CD14-positive monocyte (primary cell): Measurements from ENCODE around the gene PEAK1. TPM values are rescaled to one million over a fixed set of nuclear protein-coding genes. Genes with fewer than 3 reads are reported as not detected.

Source experiments
- DNase-seq, 3 donors: peaks; one replicate each; pipeline ENCODE4 v3.0.0-alpha.2; 2011 to 2022
- H2AFZ ChIP-seq: 2 replicates; pipeline ENCODE4 v1.6.0; 2012; ENCODE audit warnings: mild to moderate bottlenecking, low read depth, low read length, inconsistent platforms; ENCODE audit not compliant: insufficient read depth, poor library complexity, severe bottlenecking
- H3K27ac ChIP-seq, 2 donors: 1 replicate in 1 of 2; 2 replicates in 1 of 2; pipeline ENCODE4 v1.5.1; 2012 to 2013; ENCODE audit warnings: low read length in 2 of 2, control low read depth in 1 of 2, inconsistent platforms in 1 of 2, low read depth in 1 of 2, mild to moderate bottlenecking in 1 of 2
- H3K27me3 ChIP-seq, 2 donors: one replicate each; pipeline versions ENCODE4 v1.6.0 to v1.6.1; 2011 to 2013; ENCODE audit warnings: low read length in 2 of 2; ENCODE audit not compliant: control insufficient read depth in 2 of 2, insufficient read depth in 2 of 2
- H3K36me3 ChIP-seq, 2 donors: replicated peaks in 1 of 2; 1 replicate in 1 of 2; 2 replicates in 1 of 2; pipeline versions ENCODE4 v1.5.1 to v1.6.1; 2012 to 2013; ENCODE audit warnings: low read length in 2 of 2, control low read depth in 1 of 2, inconsistent platforms in 1 of 2, mild to moderate bottlenecking in 1 of 2; ENCODE audit not compliant: insufficient read depth in 2 of 2, control insufficient read depth in 1 of 2
- H3K4me1 ChIP-seq, 2 donors: 1 replicate in 1 of 2; 2 replicates in 1 of 2; pipeline versions ENCODE4 v1.5.1 to v1.6.1; 2012 to 2013; ENCODE audit warnings: low read length in 2 of 2, control low read depth in 1 of 2, inconsistent platforms in 1 of 2, mild to moderate bottlenecking in 1 of 2, moderate library complexity in 1 of 2; ENCODE audit not compliant: insufficient read depth in 2 of 2, control insufficient read depth in 1 of 2
- H3K4me2 ChIP-seq: replicated peaks from 2 replicates; pipeline ENCODE3; 2012; ENCODE audit warnings: low read length, moderate library complexity, mild to moderate bottlenecking; ENCODE audit not compliant: poor library complexity, severe bottlenecking; ENCODE audit errors: extremely low read depth
- H3K4me3 ChIP-seq, 3 experiments: fragments of 200-600 bp in 1 of 3; sonication (generic) in 1 of 3; replicated peaks in 1 of 3; 1 replicate in 2 of 3; 2 replicates in 1 of 3; pipeline ENCODE4 v1.5.1; 2011 to 2013; ENCODE audit warnings: low read length in 3 of 3, mild to moderate bottlenecking in 3 of 3, control low read depth in 2 of 3, low read depth in 2 of 3, inconsistent platforms in 1 of 3, moderate library complexity in 1 of 3
- H3K79me2 ChIP-seq: 2 replicates; pipeline ENCODE4 v1.6.0; 2012; ENCODE audit warnings: mild to moderate bottlenecking, control low read depth, inconsistent platforms, low read length, moderate library complexity; ENCODE audit not compliant: insufficient read depth
- H3K9ac ChIP-seq: 2 replicates; pipeline ENCODE4 v1.6.0; 2017; ENCODE audit warnings: low read length, mild to moderate bottlenecking; ENCODE audit not compliant: insufficient read depth, poor library complexity, severe bottlenecking
- H3K9me3 ChIP-seq, 2 donors: replicated peaks in 1 of 2; 1 replicate in 1 of 2; 2 replicates in 1 of 2; pipeline versions ENCODE4 v1.5.1 to v1.6.1; 2012 to 2013; ENCODE audit warnings: low read length in 2 of 2, control low read depth in 1 of 2; ENCODE audit not compliant: control insufficient read depth in 1 of 2, insufficient read depth in 1 of 2
- H4K20me1 ChIP-seq: 2 replicates; pipeline ENCODE4 v1.6.0; 2012; ENCODE audit warnings: mild to moderate bottlenecking, low read length, control low read depth, moderate library complexity; ENCODE audit not compliant: insufficient read depth
- H3K27ac Mint-ChIP-seq, 7 donors: one replicate each; pipeline ENCODE4 v1.8.0; 2020; ENCODE audit warnings: mild to moderate bottlenecking in 7 of 7, mixed read lengths in 7 of 7, moderate library complexity in 6 of 7, inconsistent platforms in 2 of 7
- H3K27me3 Mint-ChIP-seq, 3 donors: one replicate each; pipeline ENCODE4 v1.8.0; 2021 to 2022; ENCODE audit warnings: low read depth in 3 of 3, mild to moderate bottlenecking in 3 of 3, mixed read lengths in 3 of 3, moderate library complexity in 3 of 3, inconsistent platforms in 1 of 3
- H3K36me3 Mint-ChIP-seq, 2 donors: one replicate each; pipeline ENCODE4 v1.8.0; 2020; ENCODE audit warnings: mixed read lengths in 2 of 2, inconsistent platforms in 1 of 2, mild to moderate bottlenecking in 1 of 2
- H3K4me1 Mint-ChIP-seq: one replicate; pipeline ENCODE4 v1.8.0; 2020; ENCODE audit warnings: mild to moderate bottlenecking, mixed read lengths
- H3K4me3 Mint-ChIP-seq, 2 donors: one replicate each; pipeline ENCODE4 v1.8.0; 2020; ENCODE audit warnings: mild to moderate bottlenecking in 2 of 2, mixed read lengths in 2 of 2, moderate library complexity in 1 of 2
- H3K9me3 Mint-ChIP-seq, 7 donors: one replicate each; pipeline ENCODE4 v1.8.0; 2020 to 2022; ENCODE audit warnings: mixed read lengths in 7 of 7, mild to moderate bottlenecking in 6 of 7, moderate library complexity in 6 of 7, inconsistent platforms in 2 of 7
- WGBS: methylation state at CpG from one replicate; pipeline ENCODE4 v1.1.5; 2013; ENCODE audit warnings: missing lambda C conversion rate; ENCODE audit not compliant: insufficient coverage; 5-methylcytosine and 5-hydroxymethylcytosine counted together
- intact Hi-C, 2 donors: fragments of 100-400 bp; cut with micrococcal nuclease; formaldehyde crosslinking; loops; one replicate each; pipeline versions ENCODE4 v1.15.0 to v1.15.1; 2023
- polyA plus RNA-seq, 3 donors: library from polyadenylated mRNA; depleted of rRNA in 1 of 3; unstranded in 2 of 3; stranded (reverse) in 1 of 3; fragments of 300-500 nt in 2 of 3; fragments of >200 nt in 1 of 3; fragmentation: Illumina TruSeq in 2 of 3; gene quantifications; 1 replicate in 2 of 3; 2 replicates in 1 of 3; pipeline ENCODE4 v1.2.3, GENCODE V29; 2012 to 2021
- TF ChIP-seq, protein P1 (sequence below): fragments of 200-600 bp; IDR thresholded peaks from one replicate; pipeline ENCODE4 v1.8.0; 2022; ENCODE audit warnings: antibody characterized with exemption, mild to moderate bottlenecking

Gene PEAK1
- polyA plus RNA-seq, 3 donors = 0.85 to 8.7 (median 1.1) TPM

- Histone ChIP-seq H3K9ac (no peak overlapping the region), H3K4me2 (no peak overlapping the region), H3K9me3 (no peaks in the 10 kb centered on the region), H3K4me1 (peaks cover 11 to 17% of the 10 kb centered on the region in 2 donors), H3K79me2 (no peaks in the 10 kb centered on the region), H3K4me3 (no peak overlapping the region), H3K27me3 (no peaks in the 10 kb centered on the region), H3K36me3 (no peaks in the 10 kb centered on the region), H2AFZ (no peak overlapping the region), H3K27ac (no peak overlapping the region), H4K20me1 (no peaks in the 10 kb centered on the region)
- Mint-ChIP-seq H3K4me3 (no peak overlapping the region), H3K4me1 (peaks cover 20% of the 10 kb centered on the region), H3K36me3 (peaks cover 7 to 8% of the 10 kb centered on the region in 2 donors), H3K27me3 (no peaks in the 10 kb centered on the region), H3K27ac (no peak overlapping the region), H3K9me3 (no peaks in the 10 kb centered on the region)
- TF ChIP-seq, protein P1, sequence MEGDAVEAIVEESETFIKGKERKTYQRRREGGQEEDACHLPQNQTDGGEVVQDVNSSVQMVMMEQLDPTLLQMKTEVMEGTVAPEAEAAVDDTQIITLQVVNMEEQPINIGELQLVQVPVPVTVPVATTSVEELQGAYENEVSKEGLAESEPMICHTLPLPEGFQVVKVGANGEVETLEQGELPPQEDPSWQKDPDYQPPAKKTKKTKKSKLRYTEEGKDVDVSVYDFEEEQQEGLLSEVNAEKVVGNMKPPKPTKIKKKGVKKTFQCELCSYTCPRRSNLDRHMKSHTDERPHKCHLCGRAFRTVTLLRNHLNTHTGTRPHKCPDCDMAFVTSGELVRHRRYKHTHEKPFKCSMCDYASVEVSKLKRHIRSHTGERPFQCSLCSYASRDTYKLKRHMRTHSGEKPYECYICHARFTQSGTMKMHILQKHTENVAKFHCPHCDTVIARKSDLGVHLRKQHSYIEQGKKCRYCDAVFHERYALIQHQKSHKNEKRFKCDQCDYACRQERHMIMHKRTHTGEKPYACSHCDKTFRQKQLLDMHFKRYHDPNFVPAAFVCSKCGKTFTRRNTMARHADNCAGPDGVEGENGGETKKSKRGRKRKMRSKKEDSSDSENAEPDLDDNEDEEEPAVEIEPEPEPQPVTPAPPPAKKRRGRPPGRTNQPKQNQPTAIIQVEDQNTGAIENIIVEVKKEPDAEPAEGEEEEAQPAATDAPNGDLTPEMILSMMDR = no peak
- intact Hi-C loops = no loop called here
- no peak for DNase-seq
- no CpG with 5 or more reads among the region's 3 CpGs for WGBS
Observed at GRCh38 chr15:77356305-77356704, 63.6 kb downstream of the PEAK1 start.

- Mint-ChIP-seq H3K27ac (no peak overlapping the region), H3K9me3 (no peaks in the 10 kb centered on the region), H3K4me3 (no peak overlapping the region), H3K4me1 (peaks cover 18% of the 10 kb centered on the region), H3K27me3 (no peaks in the 10 kb centered on the region), H3K36me3 (peaks cover 8 to 9% of the 10 kb centered on the region in 2 donors)
- intact Hi-C loops = no loop called here
- DNase-seq = no peak
- Histone ChIP-seq H3K9ac (no peak overlapping the region), H3K27me3 (no peaks in the 10 kb centered on the region), H3K36me3 (no peaks in the 10 kb centered on the region), H2AFZ (no peak overlapping the region), H3K79me2 (no peaks in the 10 kb centered on the region), H3K9me3 (no peaks in the 10 kb centered on the region), H3K27ac (no peak overlapping the region), H4K20me1 (no peaks in the 10 kb centered on the region), H3K4me2 (no peak overlapping the region), H3K4me3 (no peak overlapping the region), H3K4me1 (peaks cover 11 to 17% of the 10 kb centered on the region in 2 donors)
- TF ChIP-seq, protein P1 = no peak
- WGBS = 100% methylated on average over 2 of the region's 3 CpGs
Observed at GRCh38 chr15:77355321-77355720, 64.6 kb downstream of the PEAK1 start.
